SH-SY5Y (cell line): ENCODE measurements around the gene POU6F2.

Experiments
- GATA2 ChIP-seq: IDR thresholded peaks from 2 replicates; pipeline ENCODE4 v1.6.1; 2011; ENCODE audit warnings: mild to moderate bottlenecking, low read depth, low read length
- GATA3 ChIP-seq: IDR thresholded peaks from 2 replicates; pipeline ENCODE4 v1.6.1; 2011; ENCODE audit warnings: low read depth, mild to moderate bottlenecking, low read length, moderate library complexity

DNA sequence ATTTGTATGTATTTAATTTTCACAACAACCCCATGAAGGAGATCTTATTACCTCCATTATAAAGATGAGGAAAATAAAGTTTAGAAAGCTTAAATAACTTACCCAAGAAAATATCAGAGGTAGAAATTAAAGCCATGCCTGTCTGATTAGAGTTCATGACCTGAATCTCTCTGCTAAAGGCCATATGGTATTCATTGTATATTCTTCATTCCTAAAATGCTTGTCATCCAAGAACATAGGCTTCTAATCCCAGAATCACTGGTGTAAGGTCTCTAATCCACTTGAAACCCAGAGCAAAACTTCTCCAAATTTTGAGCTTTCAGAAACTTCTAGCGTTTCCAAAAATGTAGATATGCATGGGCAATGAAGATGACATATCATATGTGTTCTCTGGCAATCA lies 516.2 kb downstream of the POU6F2 start:
- no peak for TF ChIP-seq GATA2
- TF ChIP-seq GATA3: no peak
